Hematopoietic multipotent progenitor cell treated with erythropoietin and hydrocortisone succinate and interleukin-3 and kit ligand, for 4 days (in vitro differentiated cells): ENCODE results near the gene EFHC2.
A peak's percentile ranks its signal among the peaks of the same experiment; 100 is the strongest.

Source experiments
- DNase-seq: peaks from one replicate; pipeline ENCODE4 v3.0.0-alpha.2; 2015

EFHC2 gene

GRCh38 chrX:44291468-44292092 is 51.9 kb downstream of the EFHC2 start:
- DNase-seq, result peak; percentile 9

GRCh38 chrX:44290718-44291117 is 52.8 kb downstream of the EFHC2 start:
- DNase-seq, result no peak

GRCh38 chrX:44282753-44283152 is 60.7 kb downstream of the EFHC2 start:
- DNase-seq, result no peak

- DNase-seq, result peak; percentile 13
Measured at GRCh38 chrX:44280116-44280515, 63.4 kb downstream of the EFHC2 start.

GRCh38 chrX:44274096-44274495 is 69.4 kb downstream of the EFHC2 start:
- DNase-seq, result no peak

- no peak for DNase-seq
Measured at GRCh38 chrX:44267861-44268260, 75.6 kb downstream of the EFHC2 start.

GRCh38 chrX:44267116-44267515 is 76.4 kb downstream of the EFHC2 start:
- DNase-seq, result no peak

GRCh38 chrX:44265559-44265958 is 77.9 kb downstream of the EFHC2 start:
- DNase-seq, result peak; percentile 28

- DNase-seq, result no peak
Measured at GRCh38 chrX:44264936-44265335, 78.5 kb downstream of the EFHC2 start.

- no peak for DNase-seq
Measured at GRCh38 chrX:44261286-44261685, 82.2 kb downstream of the EFHC2 start.

- no peak for DNase-seq
Measured at GRCh38 chrX:44260609-44261008, 82.9 kb downstream of the EFHC2 start.

GRCh38 chrX:44255742-44256141 is 87.7 kb downstream of the EFHC2 start:
- peak; percentile 52 for DNase-seq

- DNase-seq, result no peak
Measured at GRCh38 chrX:44253575-44253942, 89.9 kb downstream of the EFHC2 start.

- peak; percentile 81 for DNase-seq
Measured at GRCh38 chrX:44252688-44253574, 90.5 kb downstream of the EFHC2 start.

GRCh38 chrX:44247468-44247867 is 96.0 kb downstream of the EFHC2 start:
- DNase-seq, result no peak

- DNase-seq, result no peak
Measured at GRCh38 chrX:44246826-44247225, 96.6 kb downstream of the EFHC2 start.

- DNase-seq, result peak; percentile 36
Measured at GRCh38 chrX:44245733-44246132, 97.7 kb downstream of the EFHC2 start.

- DNase-seq, result peak; percentile 63
Measured at GRCh38 chrX:44244008-44244407, 99.5 kb downstream of the EFHC2 start.

- DNase-seq, result no peak
Measured at GRCh38 chrX:44241546-44241945, 101.9 kb downstream of the EFHC2 start.

- no peak for DNase-seq
Measured at GRCh38 chrX:44240036-44240435, 103.4 kb downstream of the EFHC2 start.

GRCh38 chrX:44239036-44239435 is 104.4 kb downstream of the EFHC2 start:
- DNase-seq, result no peak

GRCh38 chrX:44235534-44235933 is 107.9 kb downstream of the EFHC2 start:
- no peak for DNase-seq

GRCh38 chrX:44234541-44234940 is 108.9 kb downstream of the EFHC2 start:
- DNase-seq, result no peak

- DNase-seq, result no peak
Measured at GRCh38 chrX:44234116-44234515, 109.4 kb downstream of the EFHC2 start.

- no peak for DNase-seq
Measured at GRCh38 chrX:44232081-44232480, 111.4 kb downstream of the EFHC2 start.
